ENCODE measurements around the gene FAM83G. TPM values are rescaled to one million over a fixed set of nuclear protein-coding genes. Genes with fewer than 3 reads are reported as not detected.

Gene FAM83G
- total and polyA plus RNA-seq, 8 donors = 5.6 to 12.9 (median 9.4) TPM

DNA sequence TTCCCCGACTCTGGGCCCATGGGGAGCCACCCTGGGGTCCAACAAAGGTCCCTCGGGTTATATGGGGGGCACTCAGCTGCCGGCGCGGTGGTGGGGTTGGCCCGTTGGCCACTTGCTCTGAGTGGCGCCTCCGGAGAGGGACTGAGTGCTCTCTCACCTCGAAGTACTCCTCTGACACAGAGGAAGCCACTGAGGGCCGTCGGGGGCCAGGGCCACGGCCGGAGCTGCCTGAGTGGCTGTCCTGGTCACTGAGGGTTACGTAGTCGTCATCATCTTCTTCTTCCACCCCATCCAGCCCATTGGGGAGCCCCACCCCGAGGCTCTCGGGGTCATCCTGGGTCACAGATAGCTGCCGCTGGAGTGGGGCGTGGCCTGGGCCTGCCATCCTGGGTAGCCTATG is 26.9 kb downstream of the FAM83G start:
- ATAC-seq = no peak
- DNase-seq = no peak
- TF ChIP-seq, protein P1, sequence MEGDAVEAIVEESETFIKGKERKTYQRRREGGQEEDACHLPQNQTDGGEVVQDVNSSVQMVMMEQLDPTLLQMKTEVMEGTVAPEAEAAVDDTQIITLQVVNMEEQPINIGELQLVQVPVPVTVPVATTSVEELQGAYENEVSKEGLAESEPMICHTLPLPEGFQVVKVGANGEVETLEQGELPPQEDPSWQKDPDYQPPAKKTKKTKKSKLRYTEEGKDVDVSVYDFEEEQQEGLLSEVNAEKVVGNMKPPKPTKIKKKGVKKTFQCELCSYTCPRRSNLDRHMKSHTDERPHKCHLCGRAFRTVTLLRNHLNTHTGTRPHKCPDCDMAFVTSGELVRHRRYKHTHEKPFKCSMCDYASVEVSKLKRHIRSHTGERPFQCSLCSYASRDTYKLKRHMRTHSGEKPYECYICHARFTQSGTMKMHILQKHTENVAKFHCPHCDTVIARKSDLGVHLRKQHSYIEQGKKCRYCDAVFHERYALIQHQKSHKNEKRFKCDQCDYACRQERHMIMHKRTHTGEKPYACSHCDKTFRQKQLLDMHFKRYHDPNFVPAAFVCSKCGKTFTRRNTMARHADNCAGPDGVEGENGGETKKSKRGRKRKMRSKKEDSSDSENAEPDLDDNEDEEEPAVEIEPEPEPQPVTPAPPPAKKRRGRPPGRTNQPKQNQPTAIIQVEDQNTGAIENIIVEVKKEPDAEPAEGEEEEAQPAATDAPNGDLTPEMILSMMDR (IDR thresholded peaks at IDR 0.05) = no peak
- Histone ChIP-seq H3K4me1 (no peaks in the 10 kb centered on the region), H3K36me3 (peaks cover 0 to 15% (median 0%) of the 10 kb centered on the region in 3 donors), H3K4me3 (no peak overlapping the region), H3K9me3 (no peaks in the 10 kb centered on the region), H3K27me3 (no peaks in the 10 kb centered on the region), H3K27ac (no peak overlapping the region)
- WGBS, 2 donors = 88 to 93% methylated on average over 19 of the region's 19 CpGs
- intact Hi-C loops (cut with DNase I) = no loop called here
- no peak for FAIRE-seq

DNA sequence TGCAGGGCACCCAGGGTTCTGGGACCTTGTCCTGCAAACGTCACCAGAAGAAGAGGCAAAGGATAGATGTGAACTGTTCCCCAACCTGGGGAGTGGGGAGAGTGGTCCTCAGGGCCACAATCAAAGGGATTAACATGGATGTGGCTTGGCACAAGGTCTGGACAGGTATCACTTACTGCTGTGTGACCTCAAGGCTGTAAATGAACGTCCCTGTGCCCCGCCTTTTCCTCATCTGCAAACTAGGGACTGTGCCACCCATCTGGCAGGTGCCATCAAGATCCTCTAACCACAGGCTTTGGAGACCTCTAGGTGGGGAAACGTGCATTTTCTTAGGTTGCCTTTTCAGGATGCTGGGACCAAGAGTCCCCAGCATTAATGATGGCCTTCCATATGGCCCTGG is 27.5 kb downstream of the FAM83G start:
- DNase-seq (no peak), FAIRE-seq (no peak), ATAC-seq (no peak)
- no peaks in the 10 kb centered on the region for H3K4me1 ChIP-seq
- H3K36me3 ChIP-seq = peaks cover 0 to 15% (median 0%) of the 10 kb centered on the region in 3 donors
- intact Hi-C loops (cut with DNase I) = no loop called here
- H3K27me3 ChIP-seq = no peaks in the 10 kb centered on the region
- no peaks in the 10 kb centered on the region for H3K9me3 ChIP-seq
- 85 to 86% methylated on average over 4 of the region's 4 CpGs for WGBS, 2 donors
- no peak overlapping the region for H3K4me3 ChIP-seq
- H3K27ac ChIP-seq = no peak overlapping the region
- TF ChIP-seq, protein P1 (IDR thresholded peaks at IDR 0.05) = no peak

DNA sequence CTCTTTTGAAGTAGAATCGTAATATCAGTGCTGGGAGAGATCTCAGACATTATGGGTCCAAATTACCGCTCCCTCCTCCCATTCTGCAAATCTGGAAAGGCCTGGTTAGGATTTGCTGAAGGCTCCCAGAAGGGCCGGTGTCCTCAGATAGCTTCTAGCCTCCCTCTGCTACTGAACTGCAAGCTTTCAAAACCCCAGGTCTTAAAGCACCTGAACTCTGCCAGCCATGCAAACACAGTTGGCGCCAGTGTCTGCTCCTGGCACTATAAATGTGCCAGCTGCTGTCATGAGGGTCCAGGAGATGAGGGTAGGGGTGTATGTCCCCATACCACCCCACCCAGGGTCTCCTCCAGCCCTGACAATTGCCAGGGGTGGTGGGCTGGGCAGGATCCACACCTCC is 28.4 kb downstream of the FAM83G start:
- ATAC-seq (no peak), FAIRE-seq (no peak), DNase-seq (no peak)
- H3K4me1 ChIP-seq = no peaks in the 10 kb centered on the region
- TF ChIP-seq, protein P1 (IDR thresholded peaks at IDR 0.05) = no peak
- H3K9me3 ChIP-seq = no peaks in the 10 kb centered on the region
- intact Hi-C loops (cut with DNase I) = no loop called here
- WGBS, 2 donors = 81 to 85% methylated on average over 4 of the region's 4 CpGs
- H3K4me3 ChIP-seq = no peak overlapping the region
- H3K27me3 ChIP-seq = no peaks in the 10 kb centered on the region
- peaks cover 0 to 18% (median 0%) of the 10 kb centered on the region in 3 donors for H3K36me3 ChIP-seq
- no peak overlapping the region for H3K27ac ChIP-seq

DNA sequence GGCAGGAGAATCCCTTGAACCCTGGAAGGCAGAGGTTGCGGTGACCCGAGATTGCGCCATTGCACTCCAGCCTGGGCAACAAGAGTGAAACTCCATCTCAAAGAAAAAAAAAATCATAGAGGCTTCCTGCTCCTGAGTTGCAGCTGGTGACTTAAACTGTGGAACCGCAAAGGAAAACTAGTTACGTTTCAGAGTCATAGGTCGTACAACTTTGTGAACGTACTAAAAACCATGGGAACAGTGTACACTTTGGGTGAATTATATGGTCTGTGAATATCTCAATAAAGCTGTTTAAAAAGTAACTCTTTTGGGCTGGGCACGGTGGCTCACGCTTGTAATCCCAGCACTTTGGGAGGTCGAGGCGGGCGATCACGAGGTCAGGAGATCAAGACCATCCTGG is 29.0 kb downstream of the FAM83G start:
- Histone ChIP-seq H3K27ac (no peak overlapping the region), H3K36me3 (peaks cover 0 to 23% (median 0%) of the 10 kb centered on the region in 3 donors), H3K4me3 (no peak overlapping the region), H3K27me3 (no peaks in the 10 kb centered on the region), H3K4me1 (no peaks in the 10 kb centered on the region), H3K9me3 (no peaks in the 10 kb centered on the region)
- FAIRE-seq (no peak), DNase-seq (no peak), ATAC-seq (no peak)
- intact Hi-C loops (cut with DNase I) = no loop called here
- 95% methylated on average over 13 of the region's 13 CpGs for WGBS, 2 donors
- TF ChIP-seq, protein P1 (IDR thresholded peaks at IDR 0.05) = no peak

DNA sequence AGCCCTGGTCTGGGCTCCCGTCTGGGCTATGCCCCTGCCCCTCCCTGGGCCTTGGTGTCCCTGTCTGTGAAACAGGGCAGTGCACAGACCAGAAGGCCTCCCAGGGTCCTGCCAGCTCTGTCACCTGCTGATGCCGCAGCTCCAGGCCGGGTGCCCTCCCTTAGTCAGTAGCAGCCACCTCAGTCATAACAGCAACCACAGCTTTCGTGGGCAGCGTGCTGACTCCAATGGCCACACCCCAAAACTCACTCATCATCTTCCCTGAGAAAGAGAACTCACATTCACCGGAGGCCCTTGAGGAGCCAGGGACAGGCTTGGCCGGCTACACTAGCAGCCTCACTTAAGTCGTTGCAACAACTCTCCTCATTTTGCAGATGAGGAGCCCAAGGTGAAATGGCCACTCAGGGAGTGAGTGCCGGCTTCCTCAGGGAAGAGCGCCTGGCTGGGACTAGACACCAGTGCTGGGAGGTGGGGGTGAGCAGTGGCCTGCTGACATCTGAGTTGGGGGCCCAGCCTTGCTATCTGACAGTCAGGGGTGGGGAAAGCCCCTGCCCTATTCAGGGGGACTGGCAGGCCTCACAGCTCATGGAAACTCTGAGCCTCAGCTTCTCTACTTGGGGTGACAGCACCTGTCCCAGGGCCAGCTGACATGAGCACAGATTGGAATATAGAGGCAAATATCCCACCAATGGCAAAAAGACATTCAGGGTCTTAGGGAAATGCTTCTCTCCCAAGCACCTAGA is 30.0 kb downstream of the FAM83G start:
- WGBS, 2 donors = 87 to 89% methylated on average over 10 of the region's 10 CpGs

More for the DNA sequence above, 30.0 kb downstream of the FAM83G start:
- no peak for DNase-seq
- no peak overlapping the region for H3K4me3 ChIP-seq
- no peak for FAIRE-seq
- H3K9me3 ChIP-seq = no peaks in the 10 kb centered on the region
- ATAC-seq = no peak
- intact Hi-C loops (cut with DNase I) = no loop called here
- H3K4me1 ChIP-seq = no peaks in the 10 kb centered on the region
- TF ChIP-seq, protein P1 (IDR thresholded peaks at IDR 0.05) = no peak
- no peaks in the 10 kb centered on the region for H3K27me3 ChIP-seq
- no peak overlapping the region for H3K27ac ChIP-seq
- H3K36me3 ChIP-seq = peaks cover 0 to 23% (median 0%) of the 10 kb centered on the region in 3 donors

Data from pancreas (tissue), 10 donors.